Measurements from ENCODE around the gene MATR3.
"Not testable (repeated sequence)": the region's sequence is repeated elsewhere in the genome, so short reads cannot be mapped to it uniquely, and the experiment has no call there.

MATR3 gene

DNA sequence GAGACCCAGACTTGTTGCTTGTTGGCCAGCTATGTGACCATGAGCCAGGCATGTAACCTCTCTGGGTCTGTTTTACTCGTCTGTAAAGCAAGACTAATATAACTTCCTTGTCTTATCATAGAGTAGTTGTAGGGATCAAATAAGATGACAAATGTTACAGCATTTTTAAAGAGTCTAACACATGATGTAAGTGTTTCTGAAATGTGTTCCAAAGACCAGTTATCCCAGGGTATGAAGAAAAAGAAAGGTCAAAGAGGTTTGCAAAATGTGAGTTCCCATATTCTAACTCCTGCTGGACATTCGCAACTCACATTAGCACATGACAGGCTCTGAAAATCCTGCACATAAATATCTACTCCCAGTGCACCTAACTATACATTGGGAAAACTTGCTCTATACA, 28.5 kb upstream of the MATR3 start:
- TF ChIP-seq, protein P1, sequence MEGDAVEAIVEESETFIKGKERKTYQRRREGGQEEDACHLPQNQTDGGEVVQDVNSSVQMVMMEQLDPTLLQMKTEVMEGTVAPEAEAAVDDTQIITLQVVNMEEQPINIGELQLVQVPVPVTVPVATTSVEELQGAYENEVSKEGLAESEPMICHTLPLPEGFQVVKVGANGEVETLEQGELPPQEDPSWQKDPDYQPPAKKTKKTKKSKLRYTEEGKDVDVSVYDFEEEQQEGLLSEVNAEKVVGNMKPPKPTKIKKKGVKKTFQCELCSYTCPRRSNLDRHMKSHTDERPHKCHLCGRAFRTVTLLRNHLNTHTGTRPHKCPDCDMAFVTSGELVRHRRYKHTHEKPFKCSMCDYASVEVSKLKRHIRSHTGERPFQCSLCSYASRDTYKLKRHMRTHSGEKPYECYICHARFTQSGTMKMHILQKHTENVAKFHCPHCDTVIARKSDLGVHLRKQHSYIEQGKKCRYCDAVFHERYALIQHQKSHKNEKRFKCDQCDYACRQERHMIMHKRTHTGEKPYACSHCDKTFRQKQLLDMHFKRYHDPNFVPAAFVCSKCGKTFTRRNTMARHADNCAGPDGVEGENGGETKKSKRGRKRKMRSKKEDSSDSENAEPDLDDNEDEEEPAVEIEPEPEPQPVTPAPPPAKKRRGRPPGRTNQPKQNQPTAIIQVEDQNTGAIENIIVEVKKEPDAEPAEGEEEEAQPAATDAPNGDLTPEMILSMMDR (IDR thresholded peaks at IDR 0.05; ENCODE audit: extremely low read depth, insufficient read depth, missing control alignments): no peak
- in situ Hi-C loops (cut with MboI; ENCODE audit: low pct_unique_long_range_greater_than_20kb, low sequenced_read_pairs, unreplicated experiment): loop anchor here (25.0 kb wide), 2 partner anchors 453 to 628 kb away; no protein-coding TSS in a partner anchor
- no peak for DNase-seq (ENCODE audit: low spot score)

DNA sequence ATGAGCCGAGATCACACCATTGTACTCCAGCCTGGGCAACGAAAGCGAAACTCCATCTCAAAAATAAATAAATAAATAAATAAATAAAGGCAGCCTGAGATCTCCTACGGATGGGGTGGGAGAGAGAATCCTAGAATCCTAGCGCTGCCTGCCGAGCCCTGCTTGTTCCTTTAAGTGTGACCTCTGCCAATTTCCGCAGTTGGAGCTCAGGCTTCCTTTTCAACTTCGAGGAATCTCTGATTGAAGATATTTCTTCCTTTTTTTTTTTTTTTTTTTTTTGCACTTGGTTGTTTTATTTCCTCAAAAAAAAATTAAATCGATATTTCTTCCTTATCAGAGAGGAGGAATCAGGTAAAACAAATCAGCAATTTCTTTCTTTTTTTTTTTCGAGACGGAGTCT, 27.3 kb upstream of the MATR3 start:
- TF ChIP-seq, protein P1 (IDR thresholded peaks at IDR 0.05; ENCODE audit: extremely low read depth, insufficient read depth, missing control alignments): no peak
- no peak for DNase-seq (ENCODE audit: low spot score)
- in situ Hi-C loops (cut with MboI; ENCODE audit: low pct_unique_long_range_greater_than_20kb, low sequenced_read_pairs, unreplicated experiment): loop anchor here (25.0 kb wide), 2 partner anchors 454 to 629 kb away; no protein-coding TSS in a partner anchor

DNA sequence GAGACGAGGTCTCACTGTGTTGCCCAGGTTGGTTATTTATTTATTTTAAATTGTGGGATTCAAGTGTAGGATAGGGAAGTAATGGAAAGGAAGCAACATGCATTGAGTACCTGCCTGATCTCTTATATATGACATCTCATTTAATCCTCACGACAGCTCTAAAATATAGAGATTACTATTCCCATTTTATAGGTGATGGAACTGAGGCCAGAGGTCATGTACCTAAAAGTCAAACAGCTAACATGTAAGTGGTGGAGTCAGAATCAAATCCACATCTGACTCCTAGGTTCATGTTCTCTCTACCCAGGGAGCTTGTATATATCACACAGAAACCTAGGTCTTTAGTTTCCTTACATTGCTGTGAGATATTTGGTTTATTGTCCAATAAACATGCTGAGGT, 26.1 kb upstream of the MATR3 start:
- no peak for DNase-seq (ENCODE audit: low spot score)
- in situ Hi-C loops (cut with MboI; ENCODE audit: low pct_unique_long_range_greater_than_20kb, low sequenced_read_pairs, unreplicated experiment): loop anchor here (25.0 kb wide), 2 partner anchors 455 to 630 kb away; no protein-coding TSS in a partner anchor
- TF ChIP-seq, protein P1 (IDR thresholded peaks at IDR 0.05; ENCODE audit: extremely low read depth, insufficient read depth, missing control alignments): no peak

DNA sequence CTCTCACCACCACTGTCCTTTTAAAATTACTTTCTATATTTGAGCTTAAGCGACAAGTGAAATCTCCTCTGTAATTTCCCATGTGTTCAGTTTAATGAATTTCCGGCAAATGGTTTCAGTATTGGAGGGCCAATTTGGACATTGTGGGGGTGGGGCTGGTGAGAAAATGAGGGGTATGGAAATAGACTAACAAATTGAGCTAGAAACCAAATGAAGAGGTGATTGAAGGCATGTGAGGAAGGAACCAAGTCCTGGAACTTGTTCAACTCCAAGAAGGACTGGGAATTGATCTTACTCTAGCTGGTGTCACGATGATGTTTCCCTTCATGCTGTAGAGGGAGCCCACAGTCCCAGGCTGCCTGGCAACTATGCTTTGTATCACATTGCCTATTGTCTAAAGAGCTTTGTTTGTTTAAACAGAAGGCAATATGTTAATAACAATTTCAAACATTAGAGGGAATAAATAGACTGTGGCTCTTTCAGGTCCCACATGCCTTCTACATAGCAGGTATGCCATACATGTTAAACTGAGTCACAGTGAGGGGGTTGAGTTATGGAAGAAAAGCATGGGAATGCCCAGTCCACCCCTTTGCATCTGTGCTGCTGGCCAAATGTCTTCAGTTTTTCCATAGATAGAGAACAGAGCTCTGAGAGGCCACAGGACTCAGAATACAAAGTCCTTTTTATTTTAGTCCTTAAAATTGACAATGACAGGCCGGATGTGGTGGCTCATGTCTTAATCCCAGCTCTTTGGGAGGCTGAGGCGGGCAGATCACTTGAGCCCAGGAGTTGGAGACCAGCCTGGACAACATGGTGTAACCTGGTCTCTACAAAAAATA, 25.0 kb upstream of the MATR3 start:
- DNase-seq (ENCODE audit: low spot score): no peak
- in situ Hi-C loops (cut with MboI; ENCODE audit: low pct_unique_long_range_greater_than_20kb, low sequenced_read_pairs, unreplicated experiment): loop anchor here (25.0 kb wide), 2 partner anchors 456 to 631 kb away; no protein-coding TSS in a partner anchor
- TF ChIP-seq, protein P1 (IDR thresholded peaks at IDR 0.05; ENCODE audit: extremely low read depth, insufficient read depth, missing control alignments): peak; percentile 35

DNA sequence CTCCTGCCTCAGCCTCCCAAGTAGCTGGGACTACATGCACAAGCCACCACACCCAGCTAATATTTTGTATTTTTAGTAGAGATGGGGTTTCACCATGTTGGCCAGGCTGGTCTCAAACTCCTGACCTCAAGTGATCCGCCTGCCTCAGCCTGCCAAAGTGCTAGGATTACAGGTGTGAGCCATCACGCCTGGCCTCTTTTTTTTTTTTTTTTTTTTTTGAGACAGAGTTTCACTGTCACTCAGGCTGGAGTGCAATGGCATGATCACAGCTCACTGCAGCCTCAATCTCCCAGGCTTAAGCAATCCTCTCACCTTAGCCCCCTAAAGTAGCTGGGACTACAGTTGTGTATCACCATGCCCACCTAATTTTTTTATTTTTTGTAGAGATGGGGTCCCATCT, 22.8 kb upstream of the MATR3 start:
- in situ Hi-C loops (cut with MboI; ENCODE audit: low pct_unique_long_range_greater_than_20kb, low sequenced_read_pairs, unreplicated experiment): loop anchor here (25.0 kb wide), 2 partner anchors 458 to 633 kb away; no protein-coding TSS in a partner anchor
- DNase-seq (ENCODE audit: low spot score): not testable (repeated sequence)

DNA sequence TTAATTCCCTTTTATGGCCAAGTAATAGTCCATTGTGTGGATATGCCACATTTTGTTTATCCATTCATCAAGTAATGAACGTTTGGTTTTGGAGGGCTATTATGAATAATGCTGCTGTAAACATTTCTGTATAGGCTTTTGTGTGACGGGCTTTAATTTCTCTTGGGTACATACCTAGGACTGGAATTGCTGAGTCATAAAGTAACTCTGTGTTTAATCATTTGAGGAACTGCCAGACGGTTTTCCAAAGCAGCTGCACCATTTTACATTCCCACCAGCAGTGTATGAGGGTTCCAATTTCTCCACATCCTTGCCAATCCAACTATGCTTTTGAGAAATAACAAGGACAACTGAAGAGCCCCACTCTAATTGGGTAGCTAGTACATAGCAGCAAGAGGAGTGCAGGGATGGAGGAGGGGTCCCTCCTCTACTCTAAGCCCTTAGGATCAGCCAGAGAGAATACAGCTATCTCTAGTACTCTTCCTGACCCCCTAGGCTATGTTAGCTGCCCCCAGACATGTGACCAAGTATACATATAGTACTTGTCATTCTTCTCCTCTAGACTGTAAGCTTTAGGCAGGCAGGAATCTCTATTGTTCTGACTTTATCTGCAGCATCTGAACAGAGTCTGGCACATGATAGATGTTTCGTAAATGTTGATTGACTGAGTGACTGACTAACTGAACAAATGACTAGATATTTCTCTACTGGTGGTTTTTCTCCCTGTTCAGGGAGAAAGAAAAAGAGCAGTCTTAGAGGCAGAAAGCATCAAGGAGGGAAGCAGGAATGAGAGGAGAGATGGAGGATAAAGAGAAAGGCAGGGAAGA, 22.1 kb upstream of the MATR3 start:
- TF ChIP-seq, protein P1 (IDR thresholded peaks at IDR 0.05; ENCODE audit: extremely low read depth, insufficient read depth, missing control alignments): no peak
- in situ Hi-C loops (cut with MboI; ENCODE audit: low pct_unique_long_range_greater_than_20kb, low sequenced_read_pairs, unreplicated experiment): loop anchor here (25.0 kb wide), 2 partner anchors 459 to 634 kb away; no protein-coding TSS in a partner anchor
- DNase-seq (ENCODE audit: low spot score): no peak
